ENCODE measurements around the gene FCMR. TPM values are rescaled to one million over a fixed set of nuclear protein-coding genes. Genes with fewer than 3 reads are reported as not detected.

The FCMR gene
- total and polyA plus RNA-seq, 2 experiments from 2014 or later, result 0.84 TPM; not detected in 1

DNA sequence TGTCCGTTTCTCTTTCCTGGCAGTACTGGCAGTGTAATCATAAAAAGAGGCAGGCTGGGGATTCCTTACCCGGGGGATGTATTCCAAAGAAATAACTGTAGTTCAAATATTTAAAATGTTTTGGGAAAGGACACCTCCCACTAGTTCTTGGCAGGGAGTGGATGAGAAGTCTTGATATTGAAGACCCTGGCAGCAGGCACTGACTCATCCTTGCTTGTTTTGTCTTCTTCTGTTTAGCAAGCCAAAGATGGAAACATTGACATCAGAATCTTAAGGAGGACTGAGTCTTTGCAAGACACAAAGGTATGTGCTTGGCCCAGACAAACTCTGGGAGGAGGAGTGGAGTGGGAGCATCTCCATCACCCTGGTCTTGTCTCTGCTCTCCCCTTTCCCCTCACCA, 55.7 kb downstream of the FCMR start (continued):
- TF ChIP-seq NANOG (IDR thresholded peaks at IDR 0.05; ENCODE audit: borderline replicate concordance) (no peak), STAT1 (IDR thresholded peaks at IDR 0.05; ENCODE audit: unreplicated experiment) (no peak), CREB1 (CRISPR knock-in tag; IDR thresholded peaks at IDR 0.05; ENCODE audit: low read depth) (no peak), EZH2phosphoT487 (IDR thresholded peaks at IDR 0.05; ENCODE audit: unreplicated experiment) (no peak), JUNB (IDR thresholded peaks at IDR 0.05; ENCODE audit: unreplicated experiment) (no peak)
- TF ChIP-seq, protein P1, sequence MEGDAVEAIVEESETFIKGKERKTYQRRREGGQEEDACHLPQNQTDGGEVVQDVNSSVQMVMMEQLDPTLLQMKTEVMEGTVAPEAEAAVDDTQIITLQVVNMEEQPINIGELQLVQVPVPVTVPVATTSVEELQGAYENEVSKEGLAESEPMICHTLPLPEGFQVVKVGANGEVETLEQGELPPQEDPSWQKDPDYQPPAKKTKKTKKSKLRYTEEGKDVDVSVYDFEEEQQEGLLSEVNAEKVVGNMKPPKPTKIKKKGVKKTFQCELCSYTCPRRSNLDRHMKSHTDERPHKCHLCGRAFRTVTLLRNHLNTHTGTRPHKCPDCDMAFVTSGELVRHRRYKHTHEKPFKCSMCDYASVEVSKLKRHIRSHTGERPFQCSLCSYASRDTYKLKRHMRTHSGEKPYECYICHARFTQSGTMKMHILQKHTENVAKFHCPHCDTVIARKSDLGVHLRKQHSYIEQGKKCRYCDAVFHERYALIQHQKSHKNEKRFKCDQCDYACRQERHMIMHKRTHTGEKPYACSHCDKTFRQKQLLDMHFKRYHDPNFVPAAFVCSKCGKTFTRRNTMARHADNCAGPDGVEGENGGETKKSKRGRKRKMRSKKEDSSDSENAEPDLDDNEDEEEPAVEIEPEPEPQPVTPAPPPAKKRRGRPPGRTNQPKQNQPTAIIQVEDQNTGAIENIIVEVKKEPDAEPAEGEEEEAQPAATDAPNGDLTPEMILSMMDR (conservative IDR thresholded peaks at IDR 0.05; ENCODE audit: low read depth in 2 of 2), result no peak

- Histone ChIP-seq H3K36me3 (ENCODE audit: insufficient read depth) (no peaks in the 10 kb centered on the region), H3F3A (replicated peaks; ENCODE audit: low read depth) (no peaks in the 10 kb centered on the region), H2AFZ (no peak within 1 kb of the TSS), H3K9me2 (ENCODE audit: insufficient read depth) (no peaks in the 10 kb centered on the region; the same call in 1 of the 2 replicates), H3K27ac (ENCODE audit: low read depth) (no peak within 1 kb of the TSS), H3K4me2 (no peak within 1 kb of the TSS), H3K27me3 (ENCODE audit: insufficient read depth) (no peaks in the 10 kb centered on the region), H3K79me2 (replicated peaks; ENCODE audit: insufficient read depth) (no peaks in the 10 kb centered on the region), H3K4me1 (ENCODE audit: insufficient read depth) (no peaks in the 10 kb centered on the region), H4K20me1 (replicated peaks; ENCODE audit: insufficient read depth) (no peaks in the 10 kb centered on the region), H3K4me3 (no peak within 1 kb of the TSS)
- peak; percentile 98 for ATAC-seq
- Mint-ChIP-seq H3K9me3 (no peaks in the 10 kb centered on the region), H3K4me3 (no peak within 1 kb of the TSS), H3K4me1 (no peaks in the 10 kb centered on the region), H3K27ac (no peak within 1 kb of the TSS), H3K27me3 (ENCODE audit: insufficient read depth, low read depth, poor library complexity) (peaks cover 5% of the 10 kb centered on the region), H3K36me3 (ENCODE audit: low read depth) (no peaks in the 10 kb centered on the region)
- TF ChIP-seq, protein P1 (conservative IDR thresholded peaks at IDR 0.05; ENCODE audit: low read depth in 2 of 2), result peak; percentile 91 to 98
- TF ChIP-seq CREB1 (CRISPR knock-in tag; IDR thresholded peaks at IDR 0.05; ENCODE audit: low read depth), result no peak
- DNase-seq (ENCODE audit: low spot score), result peak; percentile 91
Measured at GRCh38 chr1:206864939-206865671, 56.6 kb downstream of the FCMR start, which contains the start of gene IL20. IL20 (plus strand) TSS chr1:206865623; CDS start chr1:206865853, 230 bp downstream.

GRCh38 chr1:206863266-206863665, 58.5 kb downstream of the FCMR start:
- no peaks in the 10 kb centered on the region for H3K4me1 Mint-ChIP-seq
- no peak overlapping the region for H2AFZ ChIP-seq
- H3K9me3 Mint-ChIP-seq, result no peaks in the 10 kb centered on the region

More at GRCh38 chr1:206863266-206863665, 58.5 kb downstream of the FCMR start:
- no peak overlapping the region for H3K27ac Mint-ChIP-seq
- H3K27me3 Mint-ChIP-seq (ENCODE audit: insufficient read depth, low read depth, poor library complexity), result peaks cover 4% of the 10 kb centered on the region
- H3K27ac ChIP-seq (ENCODE audit: low read depth), result no peak overlapping the region
- no peaks in the 10 kb centered on the region for H3F3A ChIP-seq (replicated peaks; ENCODE audit: low read depth)
- no peaks in the 10 kb centered on the region for H3K27me3 ChIP-seq (ENCODE audit: insufficient read depth)
- H3K9me2 ChIP-seq (ENCODE audit: insufficient read depth), result no peaks in the 10 kb centered on the region; the same call in 1 of the 2 replicates
- no peak overlapping the region for H3K4me3 ChIP-seq
- H4K20me1 ChIP-seq (replicated peaks; ENCODE audit: insufficient read depth), result no peaks in the 10 kb centered on the region
- H3K4me2 ChIP-seq, result no peak overlapping the region
- no peaks in the 10 kb centered on the region for H3K79me2 ChIP-seq (replicated peaks; ENCODE audit: insufficient read depth)
- ATAC-seq, result no peak
- H3K36me3 Mint-ChIP-seq (ENCODE audit: low read depth), result no peaks in the 10 kb centered on the region
- no peaks in the 10 kb centered on the region for H3K36me3 ChIP-seq (ENCODE audit: insufficient read depth)
- TF ChIP-seq ZNF114 (CRISPR knock-in tag; IDR thresholded peaks at IDR 0.05) (no peak), CREB1 (CRISPR knock-in tag; IDR thresholded peaks at IDR 0.05; ENCODE audit: low read depth) (no peak), POLR2AphosphoS5 (IDR thresholded peaks at IDR 0.05; ENCODE audit: low read depth) (no peak)
- TF ChIP-seq, protein P2, sequence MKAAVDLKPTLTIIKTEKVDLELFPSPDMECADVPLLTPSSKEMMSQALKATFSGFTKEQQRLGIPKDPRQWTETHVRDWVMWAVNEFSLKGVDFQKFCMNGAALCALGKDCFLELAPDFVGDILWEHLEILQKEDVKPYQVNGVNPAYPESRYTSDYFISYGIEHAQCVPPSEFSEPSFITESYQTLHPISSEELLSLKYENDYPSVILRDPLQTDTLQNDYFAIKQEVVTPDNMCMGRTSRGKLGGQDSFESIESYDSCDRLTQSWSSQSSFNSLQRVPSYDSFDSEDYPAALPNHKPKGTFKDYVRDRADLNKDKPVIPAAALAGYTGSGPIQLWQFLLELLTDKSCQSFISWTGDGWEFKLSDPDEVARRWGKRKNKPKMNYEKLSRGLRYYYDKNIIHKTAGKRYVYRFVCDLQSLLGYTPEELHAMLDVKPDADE (IDR thresholded peaks at IDR 0.05), result no peak
- no peak overlapping the region for H3K4me3 Mint-ChIP-seq
- no peaks in the 10 kb centered on the region for H3K4me1 ChIP-seq (ENCODE audit: insufficient read depth)
- DNase-seq (ENCODE audit: low spot score), result peak; percentile 13
